Duodenal mucosa (tissue), 2 donors: Measurements from ENCODE around the gene PLCB4.

Experiments used
- H3K27ac ChIP-seq: one replicate; pipeline ENCODE4 v1.7.0; 2013; ENCODE audit warnings: low read depth, low read length
- H3K27me3 ChIP-seq, 2 donors: one replicate each; pipeline ENCODE4 v1.7.0; 2013; ENCODE audit warnings: low read length in 2 of 2, control low read depth in 1 of 2; ENCODE audit not compliant: insufficient read depth in 2 of 2, control insufficient read depth in 1 of 2
- H3K36me3 ChIP-seq, 2 donors: one replicate each; pipeline ENCODE4 v1.7.0; 2013; ENCODE audit warnings: low read length in 2 of 2, control low read depth in 1 of 2; ENCODE audit not compliant: insufficient read depth in 2 of 2, control insufficient read depth in 1 of 2
- H3K4me1 ChIP-seq, 2 donors: one replicate each; pipeline ENCODE4 v1.7.0; 2013; ENCODE audit warnings: low read length in 2 of 2, control low read depth in 1 of 2; ENCODE audit not compliant: insufficient read depth in 2 of 2, control insufficient read depth in 1 of 2
- H3K4me3 ChIP-seq, 2 donors: one replicate each; pipeline ENCODE4 v1.7.0; 2013; ENCODE audit warnings: low read length in 2 of 2, low read depth in 1 of 2
- H3K9ac ChIP-seq, 2 donors: one replicate each; pipeline ENCODE4 v1.7.0; 2013; ENCODE audit warnings: low read length in 2 of 2, low read depth in 1 of 2
- H3K9me3 ChIP-seq, 2 donors: one replicate each; pipeline ENCODE4 v1.7.0; 2013; ENCODE audit warnings: low read length in 2 of 2, control low read depth in 1 of 2; ENCODE audit not compliant: control insufficient read depth in 1 of 2

Gene PLCB4

GRCh38 chr20:9517297-9518162 is 448.6 kb downstream of the PLCB4 start:
- H3K4me3 ChIP-seq, result no peak overlapping the region
- H3K9me3 ChIP-seq, result no peaks in the 10 kb centered on the region
- no peak overlapping the region for H3K9ac ChIP-seq
- peaks cover 15 to 32% of the 10 kb centered on the region in 2 donors for H3K27me3 ChIP-seq
- H3K36me3 ChIP-seq, result no peaks in the 10 kb centered on the region
- H3K27ac ChIP-seq, result no peak overlapping the region
- H3K4me1 ChIP-seq, result no peaks in the 10 kb centered on the region

- Histone ChIP-seq H3K9ac (no peak overlapping the region), H3K4me1 (no peaks in the 10 kb centered on the region), H3K4me3 (no peak overlapping the region), H3K27ac (no peak overlapping the region), H3K27me3 (peaks cover 15 to 34% of the 10 kb centered on the region in 2 donors), H3K9me3 (no peaks in the 10 kb centered on the region), H3K36me3 (no peaks in the 10 kb centered on the region)
Observed at GRCh38 chr20:9518576-9519175, 449.8 kb downstream of the PLCB4 start.

GRCh38 chr20:9520086-9520485 is 451.2 kb downstream of the PLCB4 start:
- no peaks in the 10 kb centered on the region for H3K9me3 ChIP-seq
- no peak overlapping the region for H3K27ac ChIP-seq
- no peak overlapping the region for H3K4me3 ChIP-seq
- H3K27me3 ChIP-seq, result peaks cover 15 to 27% of the 10 kb centered on the region in 2 donors
- no peak overlapping the region for H3K9ac ChIP-seq
- H3K36me3 ChIP-seq, result no peaks in the 10 kb centered on the region
- no peaks in the 10 kb centered on the region for H3K4me1 ChIP-seq

- H3K9me3 ChIP-seq, result no peaks in the 10 kb centered on the region
- H3K27ac ChIP-seq, result no peak overlapping the region
Observed at GRCh38 chr20:9523636-9524035, 454.7 kb downstream of the PLCB4 start.

More at GRCh38 chr20:9523636-9524035, 454.7 kb downstream of the PLCB4 start:
- no peaks in the 10 kb centered on the region for H3K36me3 ChIP-seq
- no peaks in the 10 kb centered on the region for H3K4me1 ChIP-seq
- H3K4me3 ChIP-seq, result no peak overlapping the region
- no peak overlapping the region for H3K9ac ChIP-seq
- H3K27me3 ChIP-seq, result peaks cover 0 to 10% of the 10 kb centered on the region in 2 donors
